Aorta (tissue), 4 donors: ENCODE data around the gene CCDC6. TPM values are rescaled to one million over a fixed set of nuclear protein-coding genes. Genes with fewer than 3 reads are reported as not detected.

ENCODE experiments used
- polyA plus RNA-seq, 2 donors: library from polyadenylated mRNA; stranded (reverse); fragments of 200-250 nt; gene quantifications; one replicate each; pipeline ENCODE4 v1.2.3, GENCODE V29; 2013
- total RNA-seq, 2 donors: library from RNA; stranded (reverse); fragmentation: NEBNext Ultra II Directional; extraction: Animal tissue kit (Norgen Biotek cat#: 25700); gene quantifications; one replicate each; pipeline ENCODE4 v1.2.1, GENCODE V29; 2021
- donor health status: healthy with polysubstance abuse.
- donor health status: Bipolar disorder and iron deficiency.
- donor health status: DM: no; HTN: no; CAD: no.
- donor health status: DM: yes; HTN: yes; CAD: no.

CCDC6 gene
- total and polyA plus RNA-seq, 4 donors = 21.8 to 90.0 (median 51.7) TPM

Other genes starting within 250 kb of the CCDC6 start
- 1 to 10 TPM; 1.3 to 3.3 TPM for gene SLC16A9, start 196.7 kb downstream of the CCDC6 start, total RNA-seq
- gene SLC16A9, start 196.7 kb downstream of the CCDC6 start, polyA plus RNA-seq = 1 to 10 TPM in 1 of 2 donors, under 1 TPM in 1; 0.25 to 3.5 TPM
- gene MRLN, start 153.1 kb downstream of the CCDC6 start, total RNA-seq = under 1 TPM in 1 of 2 donors, not detected in 1; 0.65 TPM
- gene MRLN, start 153.1 kb downstream of the CCDC6 start, polyA plus RNA-seq = not detected